ENCODE measurements around the gene ASB17. TPM values are rescaled to one million over a fixed set of nuclear protein-coding genes. Genes with fewer than 3 reads are reported as not detected.

ASB17 gene
- total and polyA plus RNA-seq, 10 of the 15 experiments (the other 5 are each of a cell fraction or from before 2014, with no cell fraction given) = 0.05 TPM; not detected in 9

DNA sequence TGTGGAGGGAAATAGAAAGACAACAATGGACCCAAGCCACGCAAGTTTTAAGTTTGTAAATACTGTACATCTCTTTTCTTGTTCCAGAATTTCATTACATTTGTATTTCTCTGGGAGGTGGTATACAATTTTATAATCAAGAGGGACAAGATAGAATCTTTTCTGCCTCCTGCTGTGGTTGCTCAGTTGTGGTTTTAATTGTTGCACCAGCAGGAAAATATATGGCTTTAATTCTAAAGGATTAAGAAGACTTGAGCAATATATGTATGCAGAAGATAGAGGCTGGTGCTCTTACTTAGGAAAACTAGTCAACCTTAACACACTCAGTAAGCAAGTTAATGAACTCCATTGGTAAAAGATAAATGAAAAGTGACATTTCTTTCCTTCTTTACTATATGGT lies 19.8 kb upstream of the ASB17 start:
- WGBS (ENCODE audit: insufficient coverage, insufficient replicate concordance, low lambda C conversion rate, missing lambda C conversion rate) = 31% methylated on average over 1 of the region's 1 CpG
- H3K79me2 ChIP-seq (ENCODE audit: control insufficient read depth, insufficient read depth, low read length) = no peaks in the 10 kb centered on the region

More for the DNA sequence above, 19.8 kb upstream of the ASB17 start:
- ChIA-PET POLR2A (no interaction called here), RAD21 (ENCODE audit: unreplicated experiment) (interaction anchor here (1.5 kb wide), 1 partner anchor 44 kb away, joined by 3 read pairs; no protein-coding TSS in a partner anchor), SMC1A (ENCODE audit: uncharacterized antibody, unreplicated experiment) (interaction anchor here (1.2 to 1.4 kb wide), 2 partner anchors 13 to 43 kb away, joined by 3 to 4 read pairs; no protein-coding TSS in a partner anchor), CTCF (no interaction called here)
- H3K4me3 ChIP-seq = no peak overlapping the region
- no peak overlapping the region for H3K27ac ChIP-seq (ENCODE audit: control insufficient read depth, insufficient read depth)
- ATAC-seq (no peak), DNase-seq (ENCODE audit: low read depth, low spot score) (no peak), FAIRE-seq (no peak)
- H2AFZ ChIP-seq (ENCODE audit: control insufficient read depth, low read depth, low read length) = no peak overlapping the region
- H4K20me1 ChIP-seq (ENCODE audit: control insufficient read depth, insufficient read depth) = no peaks in the 10 kb centered on the region
- TF ChIP-seq EGR1 (IDR thresholded peaks at IDR 0.05; ENCODE audit: borderline replicate concordance in 1 of 2, low read depth in 2 of 2, low read length in 2 of 2) (no peak), RCOR1 (conservative IDR thresholded peaks at IDR 0.05; ENCODE audit: low read depth, low read length) (no peak), PAX5 (IDR thresholded peaks at IDR 0.05; ENCODE audit: borderline replicate concordance, low read depth, low read length) (no peak), CEBPZ (IDR thresholded peaks at IDR 0.05; ENCODE audit: low read depth, low read length) (no peak), FOXM1 (IDR thresholded peaks at IDR 0.05; ENCODE audit: low read depth, low read length) (no peak), MXI1 (IDR thresholded peaks at IDR 0.05; ENCODE audit: low read depth, low read length) (no peak), CHD2 (IDR thresholded peaks at IDR 0.05; ENCODE audit: borderline replicate concordance, low read depth, low read length) (no peak), CBFB (IDR thresholded peaks at IDR 0.05; ENCODE audit: low read depth) (no peak), IRF5 (IDR thresholded peaks at IDR 0.05; ENCODE audit: borderline replicate concordance) (no peak), HDGF (IDR thresholded peaks at IDR 0.05) (no peak), PML (IDR thresholded peaks at IDR 0.05; ENCODE audit: low read length) (no peak), NR2C2 (IDR thresholded peaks at IDR 0.05; ENCODE audit: borderline replicate concordance, control insufficient read depth, insufficient read length, low read depth) (no peak), RFX5 (IDR thresholded peaks at IDR 0.05; ENCODE audit: low read depth, low read length) (no peak)
- TF ChIP-seq, protein P1, sequence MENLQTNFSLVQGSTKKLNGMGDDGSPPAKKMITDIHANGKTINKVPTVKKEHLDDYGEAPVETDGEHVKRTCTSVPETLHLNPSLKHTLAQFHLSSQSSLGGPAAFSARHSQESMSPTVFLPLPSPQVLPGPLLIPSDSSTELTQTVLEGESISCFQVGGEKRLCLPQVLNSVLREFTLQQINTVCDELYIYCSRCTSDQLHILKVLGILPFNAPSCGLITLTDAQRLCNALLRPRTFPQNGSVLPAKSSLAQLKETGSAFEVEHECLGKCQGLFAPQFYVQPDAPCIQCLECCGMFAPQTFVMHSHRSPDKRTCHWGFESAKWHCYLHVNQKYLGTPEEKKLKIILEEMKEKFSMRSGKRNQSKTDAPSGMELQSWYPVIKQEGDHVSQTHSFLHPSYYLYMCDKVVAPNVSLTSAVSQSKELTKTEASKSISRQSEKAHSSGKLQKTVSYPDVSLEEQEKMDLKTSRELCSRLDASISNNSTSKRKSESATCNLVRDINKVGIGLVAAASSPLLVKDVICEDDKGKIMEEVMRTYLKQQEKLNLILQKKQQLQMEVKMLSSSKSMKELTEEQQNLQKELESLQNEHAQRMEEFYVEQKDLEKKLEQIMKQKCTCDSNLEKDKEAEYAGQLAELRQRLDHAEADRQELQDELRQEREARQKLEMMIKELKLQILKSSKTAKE (IDR thresholded peaks at IDR 0.05; ENCODE audit: low read depth, poor library complexity, severe bottlenecking) = no peak
- H3K9ac ChIP-seq (ENCODE audit: control insufficient read depth, insufficient read depth, low read length) = no peak overlapping the region
- H3K4me1 ChIP-seq (ENCODE audit: control insufficient read depth, insufficient read depth, low read length) = no peaks in the 10 kb centered on the region
- H3K9me3 ChIP-seq (replicated peaks; ENCODE audit: control insufficient read depth, insufficient read depth, low read length) = no peaks in the 10 kb centered on the region
- no peak overlapping the region for H3K4me2 ChIP-seq (ENCODE audit: control insufficient read depth, insufficient read depth)
- BruUV-seq (replicated peaks) = no TSS peak
- intact Hi-C loops (cut with micrococcal nuclease; ENCODE audit: unreplicated experiment) (no loop called here), in situ Hi-C loops (cut with MboI) (no loop called here)
- H3K36me3 ChIP-seq (ENCODE audit: control insufficient read depth in 2 of 2, insufficient read depth in 2 of 2, low read length in 1 of 2) = no peaks in the 10 kb centered on the region
- H3K27me3 ChIP-seq (replicated peaks in 1 of 2; ENCODE audit: control insufficient read depth in 2 of 2, insufficient read depth in 2 of 2, low read length in 1 of 2) = no peaks in the 10 kb centered on the region

Data from GM12878 (cell line).